NCI-H748 (cell line): ENCODE measurements around the gene ARHGAP4.

Source experiments
- DNase-seq: peaks from one replicate; lab custom pipeline; 2025; ENCODE audit not compliant: unreplicated experiment; lab: John Stamatoyannopoulos, UW

Gene ARHGAP4

DNA sequence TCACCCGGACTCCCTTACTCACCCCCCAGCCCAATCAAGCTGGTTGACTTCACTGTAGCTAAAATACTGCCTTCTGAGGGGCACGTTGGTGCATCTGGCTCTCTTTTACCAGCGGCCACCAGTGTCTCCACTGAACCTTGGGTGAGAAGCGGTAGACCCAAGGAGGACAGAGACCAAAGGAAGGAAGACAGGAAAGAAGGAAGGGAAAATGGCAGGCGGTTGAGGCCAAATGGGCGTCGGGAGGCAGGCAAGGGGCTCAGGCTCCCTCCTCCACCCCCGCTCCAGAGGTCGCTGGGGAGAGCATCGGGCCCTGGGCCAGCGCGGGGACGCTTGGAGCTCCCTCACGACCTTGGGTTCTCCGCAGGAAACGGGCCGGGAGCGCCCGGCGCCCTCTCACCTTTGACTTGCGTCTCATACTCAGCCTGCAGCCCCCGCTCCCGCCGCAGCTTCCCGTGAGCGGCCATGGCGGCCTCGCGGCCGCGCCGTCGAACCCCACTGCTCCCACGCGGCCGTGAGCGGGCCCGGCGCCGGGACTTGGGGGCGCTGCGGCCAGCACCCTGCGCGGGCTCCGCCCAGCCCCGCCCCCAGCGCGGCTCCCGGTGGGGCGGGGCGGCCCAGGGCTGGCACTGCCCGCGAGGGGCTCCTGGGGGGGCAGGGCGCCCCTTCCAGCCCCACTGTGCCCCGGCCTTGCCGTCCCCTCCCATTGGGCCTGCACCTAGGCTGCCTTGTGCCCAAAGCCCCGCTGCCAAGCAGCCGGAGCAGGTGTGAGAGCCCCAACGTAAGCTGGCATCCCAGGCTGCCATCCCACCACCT lies at the start of gene ARHGAP4:
Gene ARHGAP4, minus strand, starts transcription at position 526 of the 813 bp plus-strand sequence. Its CDS starts 62 bp downstream, at position 464.
- no peak for DNase-seq

DNA sequence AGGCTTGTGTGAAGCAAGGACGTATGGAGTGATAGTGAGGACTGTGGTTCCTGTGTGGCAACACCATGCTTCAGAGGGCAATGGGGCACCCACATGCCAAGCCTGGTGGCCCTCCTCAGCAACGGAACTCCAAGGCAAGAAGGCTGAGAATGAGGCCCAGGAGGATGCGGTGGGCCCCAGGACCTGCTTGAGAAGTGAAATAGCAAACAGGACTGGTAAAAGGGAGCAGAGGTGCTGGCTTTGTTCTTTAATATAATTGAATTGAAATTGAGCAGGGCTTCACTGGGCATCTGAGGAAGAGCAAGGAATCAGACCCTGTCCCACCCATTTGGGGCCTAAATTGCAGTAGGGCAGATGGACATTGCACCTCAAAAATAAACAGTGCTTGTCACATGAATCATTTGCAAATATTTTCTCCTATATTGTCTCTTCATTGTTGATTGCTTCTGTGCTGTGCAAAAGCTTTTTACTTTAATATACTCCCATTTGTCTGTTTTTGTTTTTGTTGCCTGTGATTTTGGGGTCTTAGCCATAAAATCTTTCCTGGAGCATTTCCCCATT lies 48.7 kb upstream of the ARHGAP4 start:
- DNase-seq, result no peak

DNA sequence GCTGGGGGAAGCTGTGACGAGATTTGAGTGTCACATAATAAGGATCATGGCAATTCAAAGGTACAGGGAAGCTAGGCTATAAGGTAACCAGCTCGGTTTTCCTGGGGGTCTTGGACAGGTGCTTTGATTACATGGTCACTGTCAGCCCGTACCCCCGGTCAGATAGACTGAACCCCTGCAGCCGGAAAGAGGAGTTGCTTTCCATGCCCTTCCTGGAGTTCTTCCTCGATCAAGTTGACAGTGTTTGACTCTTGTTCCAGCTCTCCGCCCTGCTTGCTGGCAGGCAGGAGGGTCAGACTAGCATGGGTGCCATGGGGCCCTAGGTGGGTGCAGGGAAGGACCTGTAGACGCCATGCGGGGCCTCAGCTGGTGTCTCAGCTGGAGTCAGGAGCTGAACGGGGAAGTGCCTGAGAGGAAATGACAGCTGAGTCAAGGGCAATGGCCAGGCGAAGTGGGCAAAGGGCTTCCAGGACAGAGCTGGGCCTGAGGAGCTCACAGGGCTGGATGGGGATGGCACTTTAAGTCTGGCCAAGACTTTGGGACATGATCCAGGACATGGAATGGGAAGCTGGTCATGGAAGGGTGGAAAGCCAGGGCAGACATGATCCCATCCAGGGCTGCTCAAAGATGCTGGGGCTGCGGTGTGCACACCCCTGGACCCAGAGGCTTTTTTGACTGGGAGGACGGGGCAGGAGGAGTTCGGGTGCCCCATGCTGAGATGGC lies 48.1 kb upstream of the ARHGAP4 start:
- DNase-seq, result peak; percentile 3

DNA sequence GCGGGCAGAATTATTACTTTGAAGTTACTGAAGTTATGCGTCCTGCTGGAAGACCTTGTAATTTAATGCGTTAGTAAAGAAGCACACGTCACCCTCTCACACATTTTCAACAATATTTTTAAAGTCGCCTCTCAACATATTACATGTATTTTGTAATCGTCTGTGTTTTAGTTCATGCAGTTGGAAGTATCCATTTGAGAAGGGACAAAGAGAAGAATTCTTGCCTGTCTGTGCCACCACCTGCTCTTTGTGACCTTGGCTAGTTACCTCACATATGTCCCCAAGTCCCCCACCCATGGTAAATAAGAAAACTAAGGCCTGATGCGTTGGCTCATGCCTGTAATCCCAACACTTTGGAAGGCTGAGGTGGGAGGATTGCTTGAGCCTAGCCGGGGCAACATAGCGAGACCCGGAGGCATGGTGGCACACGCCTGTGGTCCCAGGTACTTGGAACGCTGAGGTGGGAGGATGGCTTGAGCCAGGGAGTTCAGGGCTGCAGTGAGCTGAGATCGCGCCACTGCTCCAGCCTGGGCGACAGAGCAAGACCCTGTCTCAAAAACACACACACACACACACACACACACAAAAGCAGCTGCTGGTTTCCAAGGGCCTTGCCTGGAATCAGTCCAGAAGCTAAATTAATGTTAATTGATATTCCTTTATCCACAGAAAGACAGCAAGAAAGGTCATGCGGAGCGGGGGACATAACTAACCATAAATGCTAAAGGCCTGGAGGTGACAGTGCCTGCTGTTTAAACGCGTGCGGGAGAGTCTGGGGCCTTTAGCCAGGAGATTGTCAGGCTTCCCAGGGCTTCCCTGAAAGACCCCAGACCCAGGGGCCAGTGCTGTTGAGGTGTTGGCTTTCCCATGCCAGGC lies 47.3 kb upstream of the ARHGAP4 start:
- peak; percentile 87 for DNase-seq

DNA sequence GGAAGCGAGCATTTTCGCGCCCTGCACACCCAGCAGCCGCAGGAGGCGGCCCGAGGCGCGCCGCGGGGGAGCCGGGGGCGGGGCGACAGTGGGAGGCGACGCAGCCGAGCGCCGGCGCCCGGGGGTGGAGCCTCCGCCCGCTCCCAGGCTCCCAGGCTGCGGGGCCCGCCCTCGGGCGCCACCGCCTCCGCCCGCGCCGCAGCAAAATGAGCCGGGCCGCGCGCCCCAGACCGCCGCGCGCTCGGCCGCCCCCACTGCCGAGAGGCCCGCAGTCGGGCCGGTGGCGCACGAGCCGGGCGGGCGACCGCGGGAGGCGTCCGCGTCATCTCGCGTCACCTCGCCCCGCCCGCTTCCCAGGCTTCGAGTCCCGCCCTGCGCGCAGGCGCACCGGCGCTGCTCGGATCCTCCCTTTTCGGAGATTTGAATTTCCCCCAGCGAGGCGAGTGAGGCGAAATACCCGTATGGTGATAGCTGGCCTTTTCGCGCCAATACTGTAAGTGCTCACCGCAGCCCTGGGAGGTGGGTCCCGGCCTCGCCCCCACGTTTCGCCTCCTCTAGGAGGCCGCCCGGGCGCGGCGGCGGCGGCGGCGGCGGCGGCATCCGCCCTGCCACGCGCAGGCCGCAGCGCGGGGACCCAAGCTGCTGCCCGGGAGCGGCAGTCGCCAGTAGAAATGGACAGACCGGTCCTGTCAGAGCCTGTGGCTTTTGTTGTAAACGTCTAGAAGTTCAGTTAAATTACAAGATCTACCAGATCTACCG lies 46.5 kb upstream of the ARHGAP4 start, which contains the start of gene TMEM187:
Gene TMEM187, plus strand, starts transcription at position 387 of the 759 bp plus-strand sequence. CDS start 9,309 bp downstream, outside the sequence.
- DNase-seq, result peak; percentile 96

DNA sequence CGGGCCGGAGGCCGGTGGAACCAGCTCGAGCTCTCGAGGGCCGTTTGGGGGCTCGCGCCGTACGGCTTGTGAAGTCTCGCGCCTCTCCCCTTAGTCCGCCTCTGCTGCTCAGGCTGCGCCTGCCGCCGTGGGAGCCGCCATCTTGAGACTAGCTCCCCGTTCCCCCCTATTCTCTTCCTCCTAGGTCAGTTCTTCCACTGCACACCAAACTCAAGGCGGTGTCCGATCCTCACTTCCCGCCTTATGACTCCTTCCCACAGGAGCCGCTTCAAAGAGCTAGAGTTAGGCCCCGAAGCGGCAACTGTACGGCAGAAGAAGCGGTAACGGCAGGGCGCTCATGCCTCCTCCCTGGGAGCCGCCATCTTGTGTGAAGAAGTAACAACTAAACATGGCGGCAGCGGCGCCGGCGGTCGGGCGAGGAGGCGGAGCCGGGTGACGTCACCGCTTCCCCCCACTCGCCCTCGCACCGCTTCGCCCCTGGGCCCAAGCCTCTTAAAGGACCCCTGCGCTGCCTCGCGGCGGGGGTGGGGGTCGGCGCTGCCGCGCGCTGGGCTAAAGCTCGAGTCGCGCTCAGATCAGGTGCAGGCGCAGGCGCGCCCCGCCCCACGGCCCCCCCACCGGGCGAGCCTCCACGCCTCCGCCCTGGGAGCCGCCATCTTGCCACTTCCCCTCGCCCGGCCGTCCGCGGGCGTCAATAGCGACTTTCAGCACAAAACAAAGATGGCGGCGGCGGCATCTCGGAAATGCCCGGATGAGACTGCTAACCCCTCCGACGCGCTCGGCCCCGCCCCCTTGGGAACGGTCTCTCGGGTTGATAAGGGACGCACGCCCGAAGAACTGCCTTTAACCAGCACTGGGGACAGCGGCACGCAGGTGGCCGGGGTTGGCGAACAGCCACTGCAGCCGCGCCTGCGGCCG lies 45.6 kb upstream of the ARHGAP4 start, which contains the start of gene HCFC1:
Gene HCFC1, minus strand, starts transcription at position 369 of the 918 bp plus-strand sequence. CDS start 978 bp downstream, outside the sequence.
- peak; percentile 94 for DNase-seq

DNA sequence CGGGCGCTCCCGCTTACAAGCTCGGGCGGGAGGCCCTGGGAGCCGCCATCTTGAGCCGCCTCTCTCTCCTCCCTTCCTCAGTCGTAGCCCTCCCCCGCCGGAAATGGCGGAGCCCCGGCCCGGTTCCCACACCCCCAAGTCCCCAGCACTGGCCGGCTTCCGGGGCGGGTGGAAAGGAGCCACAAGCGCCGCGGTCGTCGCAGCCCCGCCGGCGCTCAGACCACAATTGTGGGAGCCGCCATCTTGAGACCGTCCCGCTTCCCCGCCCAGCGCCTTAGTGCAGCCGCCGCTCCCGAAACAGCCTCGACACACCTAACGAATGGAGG lies 45.0 kb upstream of the ARHGAP4 start:
- peak; percentile 86 for DNase-seq

DNA sequence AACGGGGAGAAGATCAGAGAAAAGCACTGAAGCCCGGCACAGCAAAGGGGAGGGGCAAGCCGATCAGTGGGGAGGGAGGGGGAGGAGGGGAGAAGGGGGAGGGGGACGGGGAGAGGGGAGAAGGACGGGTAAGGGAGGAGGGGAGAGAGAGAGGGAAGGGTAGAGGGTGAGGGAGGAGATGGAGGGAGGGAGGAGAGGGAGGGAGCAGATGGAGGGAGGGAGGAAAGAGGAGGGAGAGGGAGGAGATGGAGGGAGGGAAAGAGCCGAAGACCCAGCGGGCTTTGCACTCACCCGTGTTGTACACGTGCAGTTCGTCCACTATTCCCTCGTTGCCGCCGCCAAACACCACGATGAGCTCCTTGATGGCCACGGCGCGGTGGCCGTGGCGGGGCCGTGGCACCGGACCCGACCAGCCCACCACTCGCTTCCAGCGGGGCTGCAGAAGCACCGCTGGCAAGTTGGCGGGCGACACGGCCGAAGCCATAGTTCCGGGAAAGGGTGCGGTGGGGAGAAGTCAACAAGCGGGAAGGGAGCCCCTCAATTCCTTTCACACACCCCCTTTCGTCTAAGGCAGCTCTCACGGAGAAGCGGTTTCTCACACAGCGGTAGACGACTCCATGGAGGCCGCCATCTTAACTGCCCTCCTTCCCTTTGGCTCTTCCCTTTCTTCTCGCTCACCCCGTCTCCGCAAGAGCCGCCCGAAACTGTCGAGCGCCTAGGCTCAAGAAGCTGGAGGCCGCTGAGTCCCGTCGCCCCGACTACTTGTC lies 44.5 kb upstream of the ARHGAP4 start:
- DNase-seq, result peak; percentile 52

DNA sequence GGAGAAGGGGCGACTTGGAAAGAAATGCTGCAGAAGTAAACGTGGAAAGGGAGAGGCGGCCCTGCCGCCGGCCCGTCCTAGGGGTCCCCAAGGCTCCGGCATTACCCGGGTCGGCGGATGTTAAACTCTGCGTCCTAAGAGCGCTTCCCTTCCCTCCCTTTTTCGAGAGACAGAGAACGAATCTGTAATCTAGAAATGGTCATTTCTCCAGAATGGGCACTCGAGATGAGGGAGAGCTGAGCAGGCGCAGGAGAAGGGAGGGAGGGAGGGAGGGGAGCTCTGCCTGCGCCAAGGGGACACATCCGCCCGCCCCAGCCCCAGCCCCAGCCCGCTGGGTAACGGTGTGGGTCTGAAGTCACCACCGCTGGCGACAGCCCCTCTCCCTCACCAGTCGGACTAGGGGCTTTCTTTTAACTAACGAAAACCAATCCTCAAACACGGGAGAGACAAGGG lies 43.9 kb upstream of the ARHGAP4 start:
- DNase-seq, result peak; percentile 49

DNA sequence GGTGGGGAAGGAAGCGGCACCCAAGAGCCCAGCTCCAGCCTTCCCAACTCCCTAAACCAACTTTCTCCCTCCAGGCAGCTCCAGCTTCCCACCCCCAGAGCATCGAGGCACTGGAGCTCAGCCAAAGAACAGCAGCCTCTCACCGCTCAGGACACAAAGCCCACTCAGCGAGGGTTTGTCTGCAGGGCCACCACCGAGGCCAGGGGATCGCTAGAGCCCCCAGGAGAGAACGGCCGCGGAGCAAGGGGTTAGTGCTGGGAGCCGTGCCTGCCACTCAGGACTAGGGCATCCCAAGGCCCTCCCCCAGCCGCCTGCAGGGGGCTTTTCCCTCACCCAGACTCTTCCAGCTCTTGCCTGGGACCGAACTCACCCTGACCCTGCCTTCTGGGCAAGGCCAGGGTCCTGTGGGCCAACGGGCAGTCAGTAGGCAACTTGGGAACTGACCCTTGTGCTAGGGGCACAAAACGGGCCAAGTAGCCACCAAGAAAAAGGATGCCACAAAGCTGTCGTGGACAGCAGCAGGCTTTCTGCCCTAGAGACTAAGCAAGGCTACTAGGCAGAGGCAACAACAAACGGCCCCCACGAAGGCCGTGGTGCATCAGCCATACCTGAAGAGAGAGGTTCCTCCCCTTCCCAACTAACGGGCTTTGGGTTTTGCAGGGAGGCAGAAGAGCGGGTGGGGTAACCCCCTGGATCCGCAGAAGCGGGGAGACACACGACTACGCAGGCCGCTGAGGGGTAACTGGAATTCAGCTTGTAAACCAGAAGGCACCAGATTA lies 43.2 kb upstream of the ARHGAP4 start:
- no peak for DNase-seq

DNA sequence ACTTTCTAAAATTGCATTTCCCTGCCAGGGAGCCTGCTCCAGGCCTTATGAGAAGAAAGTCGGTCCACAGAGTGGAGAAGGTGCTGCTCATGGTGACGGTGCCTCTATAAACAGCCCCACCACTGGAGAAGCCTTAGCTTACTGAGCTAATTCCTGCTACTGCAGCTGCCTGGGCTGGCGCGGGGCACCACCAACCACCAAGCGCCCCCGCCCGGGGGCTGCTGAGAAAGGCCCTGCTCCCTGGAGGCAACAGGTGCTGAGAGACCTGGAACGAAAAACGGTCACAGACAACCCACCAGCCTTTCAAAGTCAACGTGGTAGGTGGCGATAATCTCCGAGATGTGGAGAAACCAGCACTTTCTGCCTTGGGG lies 42.7 kb upstream of the ARHGAP4 start:
- no peak for DNase-seq

DNA sequence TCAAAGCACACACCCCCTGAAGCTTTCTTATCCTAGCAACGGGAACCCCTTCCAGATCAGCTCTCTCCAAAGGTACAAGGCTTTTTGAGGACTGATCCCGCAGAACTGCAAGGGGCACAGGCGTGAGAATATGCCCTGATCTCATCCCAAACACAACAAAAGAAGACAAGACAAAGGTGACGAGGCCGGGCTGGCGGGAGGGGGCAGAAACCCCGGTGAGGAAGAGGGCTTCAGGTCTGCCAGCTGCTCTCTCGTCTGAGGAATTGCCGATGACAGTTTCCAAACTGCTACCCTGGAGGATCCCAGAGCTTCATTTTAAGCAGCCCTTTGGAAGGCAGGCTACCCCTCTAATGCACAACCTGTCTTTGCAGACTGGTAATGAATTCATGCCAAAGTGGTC lies 42.2 kb upstream of the ARHGAP4 start:
- DNase-seq, result no peak

DNA sequence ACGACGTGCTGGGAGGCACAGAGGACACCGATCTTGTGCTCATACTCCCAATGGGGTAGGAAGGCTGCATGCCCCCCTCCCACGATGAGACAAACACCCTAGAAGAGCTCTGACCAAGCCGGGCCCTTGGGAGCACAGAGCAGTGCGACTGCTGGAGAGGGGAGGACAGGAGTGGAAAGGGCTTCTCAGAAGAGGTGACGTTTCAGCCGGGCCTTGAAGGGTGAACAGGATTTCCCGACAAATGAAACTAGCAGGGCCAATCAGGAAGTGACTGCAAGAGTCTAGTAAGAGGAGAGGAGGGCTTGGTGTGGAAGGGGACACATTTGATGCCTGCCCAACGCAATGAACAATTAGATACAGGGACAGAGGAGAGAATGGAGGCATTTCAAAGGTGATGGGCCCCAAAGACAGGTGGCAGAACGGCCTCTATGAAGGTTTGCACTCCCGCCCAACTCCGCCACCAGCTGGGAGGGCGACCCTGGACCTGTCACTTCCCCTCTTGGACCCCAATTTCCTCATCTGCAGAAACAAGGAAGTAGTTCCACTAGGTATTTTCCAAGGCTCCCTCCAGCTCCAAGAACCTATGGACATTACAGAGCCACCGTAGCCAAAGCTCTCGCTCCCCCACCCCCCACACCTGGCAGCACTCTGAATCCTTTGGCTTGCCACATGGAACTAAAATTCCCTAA lies 41.6 kb upstream of the ARHGAP4 start:
- no peak for DNase-seq

DNA sequence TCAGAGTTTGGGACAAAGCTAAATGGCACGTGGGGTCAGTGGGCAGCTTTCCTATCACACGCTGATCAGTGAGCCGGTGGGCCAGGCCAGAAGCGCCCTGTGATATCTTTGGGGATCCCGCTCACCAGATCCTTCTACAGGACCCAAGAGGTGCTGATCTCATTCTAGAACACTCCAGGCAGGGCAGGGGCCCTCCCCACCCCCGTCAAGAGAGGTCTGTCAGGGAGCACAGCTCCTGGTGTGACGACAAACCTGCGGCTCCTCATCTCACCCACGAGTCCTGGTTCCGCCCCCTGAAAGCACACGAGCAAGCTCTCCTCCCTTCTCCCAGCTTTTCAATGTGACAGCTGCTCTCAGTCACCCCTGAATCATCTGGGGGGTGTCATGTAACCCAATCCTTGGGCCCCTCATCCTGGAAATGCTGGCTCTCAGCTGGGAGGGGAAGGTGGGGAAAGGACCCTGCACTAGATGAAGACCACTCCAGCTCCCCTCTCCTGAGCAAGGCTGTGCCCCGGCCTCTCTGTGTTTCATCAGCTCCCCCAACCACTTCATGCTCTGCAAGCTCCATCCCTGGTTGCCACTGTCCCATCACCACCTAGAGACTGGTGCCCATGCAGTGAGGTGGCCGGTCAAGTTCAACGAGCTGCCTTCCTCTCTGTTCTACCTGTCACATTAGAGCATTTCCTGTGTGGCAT lies 40.9 kb upstream of the ARHGAP4 start:
- no peak for DNase-seq

DNA sequence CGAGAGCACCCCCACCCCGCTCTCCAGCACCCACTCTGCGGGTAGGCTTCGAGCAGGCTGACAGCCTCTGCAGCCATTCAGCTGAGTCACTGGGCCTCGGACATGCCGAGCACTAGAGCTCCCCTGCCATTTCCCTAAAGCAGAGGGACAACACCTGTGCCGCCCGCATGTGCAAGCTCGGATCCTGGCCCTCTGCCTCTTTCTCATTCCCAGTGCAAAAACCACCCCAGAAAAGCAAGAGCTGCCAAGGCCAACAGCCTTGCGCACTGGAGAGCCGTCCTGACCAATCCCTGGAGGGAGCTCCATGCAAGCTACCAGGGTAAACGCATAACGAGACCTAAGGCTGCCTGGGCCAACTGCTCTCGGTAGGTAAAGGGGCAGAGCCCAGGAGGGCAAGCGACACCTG lies 40.2 kb upstream of the ARHGAP4 start:
- DNase-seq, result no peak

DNA sequence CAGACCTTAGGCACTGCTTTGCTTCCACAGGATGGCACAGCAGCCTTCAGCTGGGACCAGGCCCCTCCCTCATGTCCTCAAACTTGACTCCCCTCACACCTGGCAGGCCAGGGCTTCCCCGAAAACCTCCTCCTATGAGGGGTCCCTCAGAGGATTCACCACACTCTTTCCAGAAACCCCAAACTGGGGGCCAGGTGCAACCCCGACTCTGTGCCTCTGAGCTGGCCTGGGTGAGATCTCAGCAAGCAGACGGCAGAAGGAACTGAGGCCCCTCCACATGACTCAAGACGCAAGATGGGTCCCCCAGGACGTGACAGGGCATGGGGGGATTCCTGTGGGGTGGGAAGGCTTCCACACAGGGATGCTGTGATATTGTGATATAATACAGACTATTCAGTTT lies 39.3 kb upstream of the ARHGAP4 start:
- DNase-seq, result no peak
